PC-3 (cell line): ENCODE data around the gene ATP7A. TPM values are rescaled to one million over a fixed set of nuclear protein-coding genes. Genes with fewer than 3 reads are reported as not detected.
A peak's percentile ranks its signal among the peaks of the same experiment; 100 is the strongest.
"Not testable (repeated sequence)": the region's sequence is repeated elsewhere in the genome, so short reads cannot be mapped to it uniquely, and the experiment has no call there.

Experiments used
- ATAC-seq: fragments of 200-7000 bp; cut with Tn5 transposase; 2 replicates; pipeline ENCODE4 v1.9.1; 2020; ENCODE audit warnings: mild to moderate bottlenecking, moderate library complexity
- BruUV-seq: library from RNA; stranded (reverse); fragments of 400-500 nt; replicated peaks from 2 replicates; lab custom pipeline; 2021; lab: Mats Ljungman, UMichigan
- CTCF ChIA-PET: fragments of 300-600 bp; sonication (Branson Sonifier 250); formaldehyde crosslinking; loops from one replicate; lab custom pipeline; 2022; ENCODE audit warnings: antibody characterized with exemption; lab: Charles Lee
- POLR2A ChIA-PET: fragments of 300-600 bp; sonication (Branson Sonifier 250); formaldehyde crosslinking; loops from one replicate; lab custom pipeline; 2022; ENCODE audit warnings: antibody characterized with exemption; ENCODE audit not compliant: unreplicated experiment; lab: Charles Lee
- DNase-seq: peaks from one replicate; pipeline ENCODE4 v3.0.0-alpha.2; 2015
- H2AFZ ChIP-seq: fragments of 300-600 bp; sonication (generic); 2 replicates; pipeline ENCODE4 v1.6.0; 2016; ENCODE audit warnings: antibody characterized with exemption, low read length
- H3F3A ChIP-seq: fragments of 300-600 bp; sonication (generic); one replicate; pipeline ENCODE4 v1.6.0; 2017; ENCODE audit warnings: antibody characterized with exemption, low read length, control low read depth, mild to moderate bottlenecking; ENCODE audit not compliant: unreplicated experiment
- H3K27ac ChIP-seq: fragments of 300-600 bp; sonication (generic); 2 replicates; pipeline ENCODE4 v1.5.1; 2016; ENCODE audit warnings: mild to moderate bottlenecking, low read length
- H3K27me3 ChIP-seq: fragments of 300-600 bp; sonication (generic); 2 replicates; pipeline ENCODE4 v1.6.1; 2016; ENCODE audit warnings: low read length, mixed read lengths
- H3K36me3 ChIP-seq: fragments of 300-600 bp; sonication (generic); 2 replicates; pipeline ENCODE4 v1.6.1; 2016; ENCODE audit warnings: low read depth, mixed run types, low read length, mixed read lengths
- H3K4me1 ChIP-seq: fragments of 300-600 bp; sonication (generic); 2 replicates; pipeline ENCODE4 v1.5.1; 2016; ENCODE audit warnings: low read length; ENCODE audit not compliant: insufficient read depth
- H3K4me2 ChIP-seq: fragments of 300-600 bp; sonication (generic); 2 replicates; pipeline ENCODE4 v1.6.0; 2016; ENCODE audit warnings: low read length
- H3K4me3 ChIP-seq: fragments of 300-600 bp; sonication (generic); 2 replicates; pipeline ENCODE4 v1.5.1; 2016; ENCODE audit warnings: mild to moderate bottlenecking, low read length, mixed read lengths
- H3K79me2 ChIP-seq: fragments of 300-600 bp; sonication (generic); 2 replicates; pipeline ENCODE4 v1.6.1; 2017; ENCODE audit warnings: low read length, mixed read lengths
- H3K9ac ChIP-seq: fragments of 300-600 bp; sonication (generic); 2 replicates; pipeline ENCODE4 v1.6.0; 2016; ENCODE audit warnings: mild to moderate bottlenecking, low read length
- H3K9me2 ChIP-seq: fragments of 300-600 bp; sonication (generic); replicated peaks from 2 replicates; pipeline ENCODE4 v1.6.1; 2016; ENCODE audit warnings: mixed run types, low read length, mixed read lengths
- H3K9me3 ChIP-seq: fragments of 300-600 bp; sonication (generic); 2 replicates; pipeline ENCODE4 v1.6.1; 2016; ENCODE audit warnings: low read length, mixed read lengths
- H4K20me1 ChIP-seq: fragments of 300-600 bp; sonication (generic); 2 replicates; pipeline ENCODE4 v1.6.1; 2016; ENCODE audit warnings: low read length, mixed read lengths
- EZH2 ChIP-seq: fragments of 300-600 bp; sonication (generic); IDR thresholded peaks from one replicate; pipeline ENCODE4 v1.6.1; 2017; ENCODE audit warnings: antibody characterized with exemption, mild to moderate bottlenecking, low read length; ENCODE audit not compliant: unreplicated experiment
- EZH2phosphoT487 ChIP-seq: fragments of 300-600 bp; sonication (generic); IDR thresholded peaks from 2 replicates; pipeline ENCODE4 v1.6.1; 2018; ENCODE audit warnings: mild to moderate bottlenecking, antibody characterized with exemption, low read length, borderline replicate concordance
- intact Hi-C: fragments of 100-400 bp; cut with micrococcal nuclease; formaldehyde crosslinking; loops from 2 replicates; pipeline ENCODE4 v1.9.0; 2023
- total RNA-seq: library from RNA; depleted of rRNA; stranded (reverse); fragments of >200 nt; gene quantifications from 2 replicates; pipeline ENCODE4 v1.2.3, GENCODE V29; 2014
- TF ChIP-seq, protein P1 (sequence below): fragments of 300-600 bp; sonication (generic); conservative IDR thresholded peaks from 2 replicates; pipeline ENCODE4 v1.5.1; 2017; ENCODE audit warnings: antibody characterized with exemption, low read depth, mild to moderate bottlenecking, low read length

Gene ATP7A
- total RNA-seq, 1 experiment from 2014 or later: 3.4 TPM

DNA sequence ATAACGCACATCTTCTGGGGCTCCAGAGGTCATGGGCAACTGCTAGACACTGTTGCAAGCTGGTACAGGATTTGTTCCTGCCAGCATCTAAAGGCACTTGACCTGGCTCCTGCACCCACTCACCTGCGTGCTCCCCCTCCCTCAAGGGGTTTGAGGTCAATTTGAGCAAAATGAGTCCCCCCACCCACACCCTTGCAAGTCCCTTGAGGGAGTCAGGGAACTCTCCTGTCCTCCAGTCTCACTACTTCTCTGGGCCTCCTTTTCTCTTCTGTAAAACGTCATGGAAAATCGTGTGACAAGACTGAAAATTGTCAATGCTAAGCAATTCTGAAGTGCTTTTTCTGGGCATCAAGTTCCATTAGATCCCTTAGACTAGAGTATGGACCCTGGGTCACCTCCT lies 153.7 kb downstream of the ATP7A start:
- no peaks in the 10 kb centered on the region for H3K9me2 ChIP-seq
- H2AFZ ChIP-seq: no peak overlapping the region
- H3K27ac ChIP-seq: no peak overlapping the region
- H3K4me1 ChIP-seq: peaks cover 12% of the 10 kb centered on the region
- H3K4me3 ChIP-seq: no peak overlapping the region
- no peaks in the 10 kb centered on the region for H4K20me1 ChIP-seq
- no peaks in the 10 kb centered on the region for H3K79me2 ChIP-seq
- BruUV-seq: no TSS peak
- H3K9ac ChIP-seq: no peak overlapping the region
- H3K9me3 ChIP-seq: no peaks in the 10 kb centered on the region
- ATAC-seq (no peak), DNase-seq (no peak)
- H3K27me3 ChIP-seq: no peaks in the 10 kb centered on the region
- intact Hi-C loops: no loop called here
- H3K36me3 ChIP-seq: no peaks in the 10 kb centered on the region
- TF ChIP-seq EZH2 (no peak), EZH2phosphoT487 (no peak)
- TF ChIP-seq, protein P1, sequence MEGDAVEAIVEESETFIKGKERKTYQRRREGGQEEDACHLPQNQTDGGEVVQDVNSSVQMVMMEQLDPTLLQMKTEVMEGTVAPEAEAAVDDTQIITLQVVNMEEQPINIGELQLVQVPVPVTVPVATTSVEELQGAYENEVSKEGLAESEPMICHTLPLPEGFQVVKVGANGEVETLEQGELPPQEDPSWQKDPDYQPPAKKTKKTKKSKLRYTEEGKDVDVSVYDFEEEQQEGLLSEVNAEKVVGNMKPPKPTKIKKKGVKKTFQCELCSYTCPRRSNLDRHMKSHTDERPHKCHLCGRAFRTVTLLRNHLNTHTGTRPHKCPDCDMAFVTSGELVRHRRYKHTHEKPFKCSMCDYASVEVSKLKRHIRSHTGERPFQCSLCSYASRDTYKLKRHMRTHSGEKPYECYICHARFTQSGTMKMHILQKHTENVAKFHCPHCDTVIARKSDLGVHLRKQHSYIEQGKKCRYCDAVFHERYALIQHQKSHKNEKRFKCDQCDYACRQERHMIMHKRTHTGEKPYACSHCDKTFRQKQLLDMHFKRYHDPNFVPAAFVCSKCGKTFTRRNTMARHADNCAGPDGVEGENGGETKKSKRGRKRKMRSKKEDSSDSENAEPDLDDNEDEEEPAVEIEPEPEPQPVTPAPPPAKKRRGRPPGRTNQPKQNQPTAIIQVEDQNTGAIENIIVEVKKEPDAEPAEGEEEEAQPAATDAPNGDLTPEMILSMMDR: no peak
- no peaks in the 10 kb centered on the region for H3F3A ChIP-seq
- CTCF ChIA-PET: no interaction called here
- POLR2A ChIA-PET: no interaction called here
- no peak overlapping the region for H3K4me2 ChIP-seq

DNA sequence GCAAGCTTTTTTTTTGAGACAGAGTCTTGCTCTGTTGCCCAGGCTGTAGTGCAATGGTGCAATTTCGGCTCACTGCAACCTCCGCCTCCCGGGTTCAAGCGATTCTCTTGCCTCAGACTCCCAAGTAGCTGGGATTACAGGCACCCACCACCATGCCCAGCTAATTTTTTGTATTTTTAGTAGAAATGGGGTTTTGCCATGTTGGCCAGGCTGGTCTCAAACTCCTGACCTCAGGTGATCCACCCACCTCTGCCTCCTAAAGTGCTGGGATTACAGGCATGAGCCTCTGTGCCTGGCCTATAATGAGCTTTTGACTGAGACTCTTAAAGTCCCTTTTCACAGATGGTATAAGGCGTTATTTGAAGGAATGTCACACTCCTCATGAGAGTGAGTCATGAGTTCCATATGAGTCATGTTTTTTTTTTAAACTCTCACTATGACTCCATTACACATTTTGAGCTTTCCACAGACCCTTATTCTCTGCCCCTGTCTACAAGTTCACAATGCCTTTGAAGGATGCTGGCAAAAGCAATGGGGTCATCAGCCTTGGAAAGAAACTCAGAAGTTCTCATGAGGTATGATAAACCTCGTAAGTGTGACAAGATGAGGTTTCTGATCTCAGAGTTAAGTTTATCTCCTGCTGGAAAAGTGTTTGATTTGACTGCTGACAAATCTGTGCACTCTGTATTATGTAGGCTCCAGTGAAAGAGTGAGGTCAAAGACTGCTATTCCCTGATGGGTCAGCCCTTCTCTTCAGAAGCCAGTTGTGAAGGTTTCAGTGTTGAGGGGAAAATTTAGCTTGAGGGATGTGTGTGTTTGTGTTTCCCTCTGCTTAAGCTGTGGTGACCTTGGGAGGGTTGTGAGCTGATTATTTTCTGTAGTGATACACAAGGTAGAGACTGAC lies 154.5 kb downstream of the ATP7A start:
- H3K27me3 ChIP-seq, BruUV-seq, H3K4me3 ChIP-seq, H3K9me2 ChIP-seq, H3K36me3 ChIP-seq, H3F3A ChIP-seq, POLR2A ChIA-PET, intact Hi-C loops, H3K9me3 ChIP-seq, H4K20me1 ChIP-seq, CTCF ChIA-PET, H3K79me2 ChIP-seq, H3K9ac ChIP-seq: not testable (repeated sequence)
- DNase-seq: peak; percentile 78
- ATAC-seq: peak; percentile 80
- Histone ChIP-seq H3K4me1 (peaks cover 12% of the 10 kb centered on the region), H3K27ac (peak overlapping the region; percentile 72), H2AFZ (peak overlapping the region; percentile 49; the same call in 1 of the 2 replicates), H3K4me2 (peak overlapping the region; percentile 41)

DNA sequence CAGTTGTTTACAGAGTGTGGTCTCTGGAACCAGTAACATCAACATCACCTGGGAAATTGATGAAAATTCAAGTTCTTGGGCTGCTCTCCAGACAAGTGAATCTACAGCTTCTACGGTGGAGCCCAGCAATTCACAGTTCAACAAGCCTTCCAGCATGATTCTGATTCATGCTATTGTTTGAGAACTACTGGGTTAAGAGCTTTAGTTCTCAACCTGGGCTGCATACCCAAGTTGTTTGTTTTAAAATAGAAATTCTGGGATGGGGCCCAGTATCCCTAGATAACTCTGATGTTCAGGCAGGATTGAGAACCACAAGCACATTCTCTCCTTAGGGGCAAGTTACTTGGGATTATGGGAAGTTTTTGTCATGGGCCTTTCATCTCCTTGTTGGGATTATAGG lies 155.6 kb downstream of the ATP7A start:
- no peaks in the 10 kb centered on the region for H3K79me2 ChIP-seq
- no peak overlapping the region for H3K9ac ChIP-seq
- ChIA-PET POLR2A (no interaction called here), CTCF (no interaction called here)
- H4K20me1 ChIP-seq: no peaks in the 10 kb centered on the region
- H3K27me3 ChIP-seq: no peaks in the 10 kb centered on the region
- no peak overlapping the region for H3K4me3 ChIP-seq
- intact Hi-C loops: no loop called here
- ATAC-seq: peak; percentile 55
- TF ChIP-seq EZH2phosphoT487: no peak
- TF ChIP-seq, protein P1: no peak
- no peak for TF ChIP-seq EZH2
- no peak overlapping the region for H2AFZ ChIP-seq
- H3K27ac ChIP-seq: peak overlapping the region; percentile 72
- peak; percentile 46 for DNase-seq
- no peaks in the 10 kb centered on the region for H3K9me2 ChIP-seq
- H3K4me2 ChIP-seq: no peak overlapping the region
- BruUV-seq: no TSS peak
- peaks cover 12% of the 10 kb centered on the region for H3K4me1 ChIP-seq
- no peaks in the 10 kb centered on the region for H3K36me3 ChIP-seq
- H3K9me3 ChIP-seq: no peaks in the 10 kb centered on the region
- H3F3A ChIP-seq: no peaks in the 10 kb centered on the region
